ENCODE data around the gene FAM187B.
A peak's percentile ranks its signal among the peaks of the same experiment; 100 is the strongest.
"Not testable (repeated sequence)": the region's sequence is repeated elsewhere in the genome, so short reads cannot be mapped to it uniquely, and the experiment has no call there.

Gene FAM187B

DNA sequence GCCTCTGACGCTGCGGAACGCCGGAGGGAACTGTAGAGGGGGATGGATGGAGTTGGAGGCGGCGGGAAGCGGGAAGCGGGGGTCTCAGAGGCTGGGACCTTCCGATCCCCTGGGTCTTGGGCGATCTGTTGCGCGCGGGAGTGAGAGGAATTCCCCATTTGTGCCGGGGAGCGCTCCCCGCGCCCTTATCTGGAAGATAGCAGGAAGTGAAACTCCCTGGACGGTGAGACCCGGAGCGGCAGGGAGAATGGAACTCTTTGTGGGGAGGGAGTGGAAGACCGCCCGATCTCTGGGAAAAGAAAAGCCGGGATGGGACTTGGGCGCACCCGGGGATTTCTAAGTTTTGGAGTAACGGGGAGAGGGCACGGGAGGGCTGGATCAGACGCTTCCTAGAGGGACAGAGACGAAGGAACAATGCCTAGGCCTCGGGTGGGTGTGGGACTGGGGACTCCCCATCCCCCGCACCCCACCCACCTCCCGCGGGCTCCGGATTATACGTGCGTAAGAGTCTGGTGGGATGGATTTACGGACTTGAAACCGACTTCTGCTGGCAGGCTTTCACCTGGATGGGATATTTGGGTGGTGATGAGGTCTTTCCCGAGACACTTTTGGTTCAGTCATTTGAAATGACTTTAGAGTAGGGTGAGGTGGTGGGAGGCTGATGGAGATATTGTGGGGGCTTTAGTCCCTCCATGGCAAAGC lies 20.8 kb upstream of the FAM187B start:
- TF ChIP-seq, protein P1, sequence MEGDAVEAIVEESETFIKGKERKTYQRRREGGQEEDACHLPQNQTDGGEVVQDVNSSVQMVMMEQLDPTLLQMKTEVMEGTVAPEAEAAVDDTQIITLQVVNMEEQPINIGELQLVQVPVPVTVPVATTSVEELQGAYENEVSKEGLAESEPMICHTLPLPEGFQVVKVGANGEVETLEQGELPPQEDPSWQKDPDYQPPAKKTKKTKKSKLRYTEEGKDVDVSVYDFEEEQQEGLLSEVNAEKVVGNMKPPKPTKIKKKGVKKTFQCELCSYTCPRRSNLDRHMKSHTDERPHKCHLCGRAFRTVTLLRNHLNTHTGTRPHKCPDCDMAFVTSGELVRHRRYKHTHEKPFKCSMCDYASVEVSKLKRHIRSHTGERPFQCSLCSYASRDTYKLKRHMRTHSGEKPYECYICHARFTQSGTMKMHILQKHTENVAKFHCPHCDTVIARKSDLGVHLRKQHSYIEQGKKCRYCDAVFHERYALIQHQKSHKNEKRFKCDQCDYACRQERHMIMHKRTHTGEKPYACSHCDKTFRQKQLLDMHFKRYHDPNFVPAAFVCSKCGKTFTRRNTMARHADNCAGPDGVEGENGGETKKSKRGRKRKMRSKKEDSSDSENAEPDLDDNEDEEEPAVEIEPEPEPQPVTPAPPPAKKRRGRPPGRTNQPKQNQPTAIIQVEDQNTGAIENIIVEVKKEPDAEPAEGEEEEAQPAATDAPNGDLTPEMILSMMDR (conservative IDR thresholded peaks at IDR 0.05), result no peak
- TF ChIP-seq ZFX (IDR thresholded peaks at IDR 0.05), result no peak; the same call in 1 of the 2 replicates
- peak overlapping the region; percentile 97 for H3K27ac ChIP-seq

DNA sequence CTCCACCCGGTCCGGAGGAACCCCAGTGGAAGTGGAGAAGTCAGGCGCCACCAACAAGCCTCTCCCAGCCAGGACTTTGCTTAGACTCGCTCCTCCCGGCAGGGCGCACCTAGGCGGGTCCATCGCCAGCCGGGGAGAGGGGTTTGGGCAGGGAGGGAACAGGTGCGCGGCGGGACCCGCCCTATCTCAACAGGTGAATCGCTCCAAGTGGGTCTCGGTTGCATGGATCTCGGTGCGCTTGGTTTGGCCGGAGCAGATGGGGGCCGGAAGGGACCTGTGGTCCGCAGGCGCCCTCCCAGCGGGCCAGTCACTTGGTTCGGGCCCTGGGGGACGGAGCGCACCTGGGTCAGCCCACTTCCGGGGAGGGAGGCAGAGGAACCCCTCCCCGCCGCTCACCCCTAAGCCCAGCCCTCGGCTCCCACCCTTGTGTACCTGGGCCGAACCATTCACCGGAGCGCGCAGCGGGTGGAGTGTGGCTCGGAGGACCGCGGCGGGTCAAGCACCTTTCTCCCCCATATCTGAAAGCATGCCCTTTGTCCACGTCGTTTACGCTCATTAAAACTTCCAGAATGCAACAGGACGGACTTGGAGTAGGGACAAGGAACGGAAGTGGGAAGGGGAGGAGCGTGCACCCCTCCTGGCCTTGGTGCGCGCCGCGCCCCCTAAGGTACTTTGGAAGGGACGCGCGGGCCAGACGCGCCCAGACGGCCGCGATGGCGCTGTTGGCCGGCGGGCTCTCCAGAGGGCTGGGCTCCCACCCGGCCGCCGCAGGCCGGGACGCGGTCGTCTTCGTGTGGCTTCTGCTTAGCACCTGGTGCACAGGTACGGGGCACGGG lies 20.0 kb upstream of the FAM187B start, which contains the start of gene LSR:
LSR (plus strand) TSS at position 693 of the 836 bp plus-strand sequence; CDS start at position 714, 21 bp downstream.
- TF ChIP-seq, protein P1 (conservative IDR thresholded peaks at IDR 0.05), result no peak
- 0 out of 2 replicates have a peak, but pooled peaks have one; percentile 61 for TF ChIP-seq ZFX (IDR thresholded peaks at IDR 0.05)
- H3K27ac ChIP-seq, result peak within 1 kb of the TSS; percentile 97

DNA sequence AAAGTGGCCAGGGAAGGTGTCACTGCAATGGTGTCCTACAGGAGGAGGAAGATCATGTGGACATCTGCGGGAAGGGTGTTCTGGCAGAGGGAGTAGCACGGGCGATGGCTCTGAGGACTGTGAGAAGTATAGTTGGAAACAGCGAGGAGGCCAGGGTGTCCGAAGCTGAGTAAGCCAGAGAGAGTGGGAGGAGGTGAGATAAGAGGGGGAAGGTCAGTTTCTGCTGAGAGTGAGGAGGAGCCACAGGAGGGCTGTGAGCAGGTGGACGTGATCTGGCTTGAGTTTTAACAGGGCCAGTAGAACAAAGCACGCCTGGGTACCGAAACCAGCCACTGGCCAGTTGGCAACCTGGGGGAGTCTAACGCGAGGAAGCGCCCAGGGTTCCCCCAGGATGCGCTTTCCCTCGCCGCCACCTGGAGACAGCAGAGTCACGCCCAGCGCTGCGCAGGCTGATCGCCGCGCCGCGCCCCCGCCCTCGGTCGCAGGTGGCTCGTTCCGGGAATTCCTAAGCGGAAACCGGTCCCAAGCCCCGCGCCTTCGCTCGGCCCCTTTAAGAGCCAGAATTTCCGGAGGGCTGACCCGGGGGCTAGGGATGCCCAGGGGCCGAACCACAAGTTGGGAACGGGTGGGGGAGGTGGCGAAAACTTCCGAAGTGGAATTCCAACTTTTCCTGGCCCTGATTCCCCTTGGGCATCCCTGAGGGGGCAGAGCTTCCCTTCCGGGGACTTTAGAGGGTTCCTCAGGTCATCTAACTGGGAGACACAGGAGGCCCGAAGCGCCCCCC lies 19.2 kb upstream of the FAM187B start:
- H3K27ac ChIP-seq, result peak overlapping the region; percentile 97
- TF ChIP-seq ZFX (IDR thresholded peaks at IDR 0.05), result no peak
- TF ChIP-seq, protein P1 (conservative IDR thresholded peaks at IDR 0.05), result no peak; the same call in 1 of the 2 replicates

DNA sequence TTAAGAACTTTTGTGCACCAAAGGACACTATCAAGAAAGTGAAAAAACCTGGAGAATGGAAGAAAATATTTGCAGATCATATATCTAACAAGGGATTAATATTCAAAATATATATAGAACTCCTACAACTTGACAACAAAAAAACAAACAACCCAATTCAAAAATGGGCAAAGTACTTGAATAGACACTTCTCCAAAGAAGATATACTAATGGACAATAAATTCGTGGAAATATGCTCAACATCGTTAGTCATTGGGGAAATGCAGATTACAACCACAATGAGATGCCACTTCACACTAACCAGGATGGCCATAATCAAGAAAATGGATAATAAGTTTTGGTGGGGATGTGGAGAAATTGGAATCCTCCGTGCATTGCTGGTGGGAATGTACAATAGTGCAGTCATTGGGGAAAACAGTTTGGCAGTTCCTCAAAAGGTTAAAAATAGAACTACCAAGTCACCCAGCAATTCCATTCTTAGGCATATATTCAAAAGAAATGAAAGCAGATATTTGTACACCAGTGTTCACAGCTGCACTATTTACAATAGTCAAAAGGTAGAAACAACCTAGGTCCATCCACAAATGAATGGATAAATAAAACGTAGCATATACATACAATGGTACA lies 18.0 kb upstream of the FAM187B start:
- no peak overlapping the region for H3K27ac ChIP-seq
- TF ChIP-seq, protein P1 (conservative IDR thresholded peaks at IDR 0.05), result no peak
- TF ChIP-seq ZFX (IDR thresholded peaks at IDR 0.05), result no peak

DNA sequence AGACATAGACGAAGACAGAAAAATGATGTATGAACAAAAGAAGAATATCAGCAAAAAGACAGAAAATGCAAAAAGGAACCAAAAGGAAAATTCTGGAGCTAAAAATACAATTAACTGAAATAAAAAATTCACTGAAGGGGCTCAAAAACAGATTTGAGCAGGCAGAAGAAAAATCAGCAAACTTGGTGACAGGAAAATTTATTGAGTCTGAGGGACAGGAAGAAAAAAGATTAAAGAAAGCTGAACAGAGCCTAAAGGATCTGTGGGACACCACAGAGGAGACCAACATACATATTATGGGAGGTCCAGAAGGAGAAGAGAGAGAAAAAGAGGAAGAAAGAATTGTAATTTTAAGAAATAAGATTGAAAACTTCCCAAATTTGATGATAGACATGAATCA lies 12.9 kb upstream of the FAM187B start:
- H3K27ac ChIP-seq, result no peak overlapping the region
- TF ChIP-seq, protein P1 (conservative IDR thresholded peaks at IDR 0.05), result no peak
- no peak for TF ChIP-seq ZFX (IDR thresholded peaks at IDR 0.05)

DNA sequence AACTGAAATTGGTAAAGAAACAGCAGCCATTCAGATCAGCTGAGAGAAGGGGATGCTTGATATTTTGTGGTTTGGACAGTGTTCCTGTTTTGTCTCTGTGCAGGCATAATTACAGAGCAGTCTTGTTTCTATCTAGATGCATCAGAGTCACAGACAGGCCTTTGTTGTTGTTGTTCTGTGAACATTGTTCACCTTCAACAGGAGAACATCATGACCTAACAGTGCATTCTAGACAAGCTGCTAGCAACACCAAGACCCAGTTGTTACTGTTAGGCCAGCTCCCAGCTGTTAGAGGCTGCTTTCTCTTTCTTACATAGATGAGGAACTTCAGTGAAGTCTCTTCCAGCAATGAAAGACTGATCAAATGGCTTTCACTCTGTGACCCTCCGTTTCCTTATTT lies 11.8 kb upstream of the FAM187B start:
- H3K27ac ChIP-seq, result no peak overlapping the region
- no peak for TF ChIP-seq ZFX (IDR thresholded peaks at IDR 0.05)

DNA sequence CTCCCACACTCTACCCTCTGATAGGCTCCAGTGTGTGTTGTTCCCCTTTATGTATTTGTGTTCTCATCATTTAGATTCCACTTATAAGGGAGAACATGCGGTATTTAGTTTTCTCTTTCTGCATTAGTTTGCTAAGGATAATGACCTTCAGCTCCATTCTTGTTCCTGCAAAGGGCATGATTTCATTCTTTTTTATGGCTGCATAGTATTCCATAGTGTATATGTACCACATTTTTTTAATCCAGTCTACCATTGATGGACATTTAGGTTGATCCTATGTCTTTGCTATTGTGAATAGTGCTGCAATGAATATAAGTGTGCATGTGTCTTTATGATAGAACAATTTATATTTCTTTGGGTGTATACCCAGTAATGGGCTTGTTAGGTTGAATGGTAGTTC lies 11.1 kb upstream of the FAM187B start:
- not testable (repeated sequence) for H3K27ac ChIP-seq
